Thymus (tissue), 11 donors: Measurements from ENCODE around the gene TEX2. TPM values are rescaled to one million over a fixed set of nuclear protein-coding genes. Genes with fewer than 3 reads are reported as not detected.
"Not testable (repeated sequence)": the region's sequence is repeated elsewhere in the genome, so short reads cannot be mapped to it uniquely, and the experiment has no call there.

Experiments
- DNase-seq, 9 donors: peaks; one replicate each; pipeline ENCODE4 v3.0.0-alpha.2; 2013; ENCODE audit warnings: low spot score in 9 of 9, low read depth in 6 of 9, missing footprints in 1 of 9
- H3K27ac ChIP-seq, 2 donors: one replicate each; pipeline ENCODE4 v1.5.1; 2013; ENCODE audit warnings: control low read depth in 1 of 2, low read depth in 1 of 2, low read length in 1 of 2, mild to moderate bottlenecking in 1 of 2, moderate library complexity in 1 of 2
- H3K27me3 ChIP-seq, 2 donors: one replicate each; pipeline ENCODE4 v1.5.1; 2013; ENCODE audit warnings: low read length in 1 of 2; ENCODE audit not compliant: control insufficient read depth in 2 of 2, insufficient read depth in 1 of 2
- H3K36me3 ChIP-seq, 2 donors: one replicate each; pipeline ENCODE4 v1.5.1; 2013; ENCODE audit warnings: low read length in 1 of 2, mild to moderate bottlenecking in 1 of 2, moderate library complexity in 1 of 2; ENCODE audit not compliant: control insufficient read depth in 2 of 2, insufficient read depth in 2 of 2
- H3K4me1 ChIP-seq, 2 donors: one replicate each; pipeline ENCODE4 v1.5.1; 2013; ENCODE audit warnings: low read length in 2 of 2; ENCODE audit not compliant: control insufficient read depth in 2 of 2, insufficient read depth in 2 of 2
- H3K4me3 ChIP-seq, 2 donors: one replicate each; pipeline ENCODE4 v1.5.1; 2013; ENCODE audit warnings: low read length in 2 of 2, control low read depth in 1 of 2, mild to moderate bottlenecking in 1 of 2
- H3K9me3 ChIP-seq, 2 donors: one replicate each; pipeline ENCODE4 v1.5.1; 2013; ENCODE audit warnings: low read length in 1 of 2, mild to moderate bottlenecking in 1 of 2; ENCODE audit not compliant: control insufficient read depth in 2 of 2, insufficient read depth in 1 of 2
- WGBS: extraction: QIAGEN DNeasy Blood & Tissue Kit; methylation state at CpG from one replicate; pipeline ENCODE4 v1.1.7; 2013; 5-methylcytosine and 5-hydroxymethylcytosine counted together
- polyA plus RNA-seq: library from polyadenylated mRNA; stranded (reverse); fragments of 200-250 nt; gene quantifications from one replicate; pipeline ENCODE4 v1.2.3, GENCODE V29; 2013
- total RNA-seq: library from RNA; stranded (reverse); fragments of 120-200 nt; gene quantifications from one replicate; pipeline ENCODE4 v1.2.4, GENCODE V29; 2013
- donor health status: healthy.

The TEX2 gene
- total and polyA plus RNA-seq, 2 donors = 8.0 to 8.7 TPM

DNA sequence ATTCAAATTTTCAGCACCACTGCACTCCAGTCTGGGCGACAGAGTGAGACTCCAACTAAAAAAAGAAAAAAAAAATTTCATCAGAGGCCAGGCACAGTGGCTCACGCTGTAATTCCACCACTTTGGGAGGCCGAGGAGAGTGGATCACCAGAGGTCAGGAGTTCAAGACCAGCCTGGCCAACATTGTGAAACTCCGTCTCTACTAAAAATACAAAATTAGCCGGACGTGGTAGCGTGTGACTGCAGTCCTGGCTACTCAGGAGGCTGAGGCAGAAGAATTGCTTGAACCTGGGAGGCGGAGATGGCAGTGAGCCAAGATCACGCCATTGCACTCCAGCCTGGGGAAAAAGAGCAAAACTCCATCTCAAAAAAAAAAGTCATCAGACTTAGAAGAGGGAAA, 77.5 kb downstream of the TEX2 start:
- not testable (repeated sequence) for H3K27me3 ChIP-seq, H3K9me3 ChIP-seq, DNase-seq, H3K27ac ChIP-seq, H3K4me1 ChIP-seq, H3K4me3 ChIP-seq
- 98% methylated on average over 9 of the region's 9 CpGs for WGBS
- H3K36me3 ChIP-seq = peaks cover 13 to 15% of the 10 kb centered on the region in 2 donors

GRCh38 chr17:64185101-64185500, 78.0 kb downstream of the TEX2 start:
- H3K36me3 ChIP-seq = peaks cover 13 to 15% of the 10 kb centered on the region in 2 donors
- H3K9me3 ChIP-seq = no peaks in the 10 kb centered on the region
- no peaks in the 10 kb centered on the region for H3K27me3 ChIP-seq
- H3K4me3 ChIP-seq = no peak overlapping the region
- no peaks in the 10 kb centered on the region for H3K4me1 ChIP-seq
- H3K27ac ChIP-seq = no peak overlapping the region
- DNase-seq = no peak
- 97% methylated on average over 3 of the region's 3 CpGs for WGBS

DNA sequence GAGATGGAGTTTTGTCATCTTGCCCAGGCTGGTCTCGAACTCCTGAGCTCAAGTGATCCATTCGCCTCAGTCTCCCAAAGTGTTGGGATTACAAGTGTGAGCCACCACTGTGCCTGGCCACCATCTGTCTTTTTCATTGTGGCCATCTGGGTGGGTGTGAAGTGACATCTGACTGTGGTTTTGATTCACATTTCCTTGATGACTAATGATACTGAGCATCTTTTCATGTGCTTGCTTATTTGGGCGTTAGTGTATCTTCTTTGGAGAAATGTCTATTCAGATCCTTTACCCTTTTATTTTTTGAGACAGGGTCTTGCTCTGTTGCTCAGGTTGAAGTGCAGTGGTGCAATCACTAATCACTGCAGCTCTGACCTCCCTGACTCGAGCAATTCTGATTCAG, 79.2 kb downstream of the TEX2 start:
- H3K27ac ChIP-seq = no peak overlapping the region
- no peaks in the 10 kb centered on the region for H3K4me1 ChIP-seq
- peaks cover 8 to 20% of the 10 kb centered on the region in 2 donors for H3K36me3 ChIP-seq
- no peak for DNase-seq
- H3K27me3 ChIP-seq = no peaks in the 10 kb centered on the region
- 91% methylated on average over 4 of the region's 4 CpGs for WGBS
- no peak overlapping the region for H3K4me3 ChIP-seq
- H3K9me3 ChIP-seq = no peaks in the 10 kb centered on the region

DNA sequence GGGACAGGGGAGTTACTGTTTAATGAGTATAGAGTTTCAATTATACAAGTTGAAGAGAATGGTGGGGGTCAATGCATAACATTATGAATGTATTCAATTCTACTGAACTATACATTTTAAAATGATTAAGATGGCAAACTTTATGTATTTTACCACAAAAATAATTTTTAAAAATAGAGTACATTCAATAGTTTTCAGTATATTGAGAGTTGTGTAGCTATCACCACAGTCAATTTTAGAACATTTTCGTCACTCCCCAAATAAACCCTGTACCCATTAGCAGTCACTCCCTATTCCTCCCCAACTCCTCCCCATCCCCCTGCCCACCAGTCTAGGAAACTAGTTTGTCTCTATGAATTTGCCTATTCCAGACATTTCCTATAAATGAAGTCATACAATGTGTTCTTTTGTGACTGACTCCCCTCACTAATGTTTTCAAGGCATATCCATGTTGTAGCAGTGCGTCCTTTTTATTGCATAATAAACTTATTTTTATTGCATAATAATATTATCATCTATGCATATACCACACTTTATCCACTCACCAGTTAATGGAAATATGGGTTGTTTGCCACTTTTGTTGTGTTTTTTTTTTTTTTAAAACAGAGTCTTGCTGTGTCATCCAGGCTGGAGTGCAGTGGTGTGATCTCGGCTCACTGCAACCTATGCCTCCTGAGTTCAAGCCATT, 80.6 kb downstream of the TEX2 start:
- H3K4me1 ChIP-seq = no peaks in the 10 kb centered on the region
- WGBS = 95% methylated on average over 3 of the region's 3 CpGs
- peaks cover 8 to 12% of the 10 kb centered on the region in 2 donors for H3K36me3 ChIP-seq
- no peak overlapping the region for H3K4me3 ChIP-seq
- no peak overlapping the region for H3K27ac ChIP-seq
- DNase-seq = no peak
- no peaks in the 10 kb centered on the region for H3K27me3 ChIP-seq
- no peaks in the 10 kb centered on the region for H3K9me3 ChIP-seq

- WGBS = 86% methylated on average over 11 of the region's 11 CpGs
- DNase-seq = no peak
- H3K27ac ChIP-seq = no peak overlapping the region
These were observed 82.7 kb downstream of the TEX2 start for GRCh38 chr17:64180089-64181073.

GRCh38 chr17:64179024-64179423, 84.0 kb downstream of the TEX2 start:
- DNase-seq, H3K27me3 ChIP-seq, H3K27ac ChIP-seq, H3K9me3 ChIP-seq, H3K4me3 ChIP-seq, H3K4me1 ChIP-seq: not testable (repeated sequence)
- peaks cover 20 to 25% of the 10 kb centered on the region in 2 donors for H3K36me3 ChIP-seq
- WGBS = 50% methylated on average over 4 of the region's 4 CpGs

More at GRCh38 chr17:64180089-64181073, 82.7 kb downstream of the TEX2 start:
- Histone ChIP-seq H3K4me3 (no peak overlapping the region), H3K9me3 (no peaks in the 10 kb centered on the region), H3K27me3 (no peaks in the 10 kb centered on the region), H3K4me1 (no peaks in the 10 kb centered on the region), H3K36me3 (peaks cover 15 to 20% of the 10 kb centered on the region in 2 donors)

GRCh38 chr17:64178011-64178825, 84.8 kb downstream of the TEX2 start:
- H3K4me3 ChIP-seq = no peak overlapping the region
- H3K27me3 ChIP-seq = no peaks in the 10 kb centered on the region
- 87% methylated on average over 9 of the region's 9 CpGs for WGBS
- H3K9me3 ChIP-seq = no peaks in the 10 kb centered on the region
- H3K4me1 ChIP-seq = no peaks in the 10 kb centered on the region
- peaks cover 20% of the 10 kb centered on the region in 2 donors for H3K36me3 ChIP-seq
- no peak for DNase-seq
- no peak overlapping the region for H3K27ac ChIP-seq

GRCh38 chr17:64177311-64178010, 85.6 kb downstream of the TEX2 start:
- Histone ChIP-seq H3K9me3 (no peaks in the 10 kb centered on the region), H3K27ac (no peak overlapping the region), H3K4me3 (no peak overlapping the region), H3K36me3 (peaks cover 20% of the 10 kb centered on the region in 2 donors), H3K4me1 (no peaks in the 10 kb centered on the region), H3K27me3 (no peaks in the 10 kb centered on the region)
- WGBS = 97% methylated on average over 7 of the region's 7 CpGs
- no peak for DNase-seq
